Measurements from ENCODE around the gene PPM1L. TPM values are rescaled to one million over a fixed set of nuclear protein-coding genes. Genes with fewer than 3 reads are reported as not detected.
"Not testable (repeated sequence)": the region's sequence is repeated elsewhere in the genome, so short reads cannot be mapped to it uniquely, and the experiment has no call there.

Gene PPM1L
- total RNA-seq, 4 donors from 2014 or later, result 3.2 to 27.9 (median 16.4) TPM

- Histone ChIP-seq H3K36me3 (no peaks in the 10 kb centered on the region), H3K4me3 (no peak overlapping the region), H3K27me3 (no peaks in the 10 kb centered on the region), H3K9me3 (no peaks in the 10 kb centered on the region), H3K4me1 (no peaks in the 10 kb centered on the region), H3K27ac (no peak overlapping the region)
- no peak for TF ChIP-seq POLR2A (IDR thresholded peaks at IDR 0.05)
- TF ChIP-seq CTCF (IDR thresholded peaks at IDR 0.05), result no peak
- no peak for DNase-seq
- intact Hi-C loops (cut with DNase I; ENCODE audit: low total_unique reads), result no loop called here
These were observed 264.2 kb downstream of the PPM1L start for GRCh38 chr3:161020256-161020655.

- no peak overlapping the region for H3K27ac ChIP-seq
- no peak for DNase-seq
- H3K27me3 ChIP-seq, result no peaks in the 10 kb centered on the region
- H3K36me3 ChIP-seq, result no peaks in the 10 kb centered on the region
- no peaks in the 10 kb centered on the region for H3K4me1 ChIP-seq
- intact Hi-C loops (cut with DNase I; ENCODE audit: low total_unique reads), result no loop called here
- H3K9me3 ChIP-seq, result no peaks in the 10 kb centered on the region
- no peak overlapping the region for H3K4me3 ChIP-seq
- TF ChIP-seq POLR2A (IDR thresholded peaks at IDR 0.05) (no peak), CTCF (IDR thresholded peaks at IDR 0.05) (no peak)
These were observed 269.9 kb downstream of the PPM1L start for GRCh38 chr3:161025911-161026310.

- no peak for DNase-seq
- no peak for TF ChIP-seq CTCF (IDR thresholded peaks at IDR 0.05)
- TF ChIP-seq POLR2A (IDR thresholded peaks at IDR 0.05), result no peak
- Histone ChIP-seq H3K4me3 (no peak overlapping the region), H3K4me1 (no peaks in the 10 kb centered on the region), H3K36me3 (no peaks in the 10 kb centered on the region), H3K9me3 (no peaks in the 10 kb centered on the region), H3K27ac (no peak overlapping the region), H3K27me3 (no peaks in the 10 kb centered on the region)
- intact Hi-C loops (cut with DNase I; ENCODE audit: low total_unique reads), result no loop called here
These were observed 270.8 kb downstream of the PPM1L start for GRCh38 chr3:161026612-161027510.

- intact Hi-C loops (cut with DNase I; ENCODE audit: low total_unique reads), result no loop called here
- Histone ChIP-seq H3K27ac (no peak overlapping the region), H3K36me3 (no peaks in the 10 kb centered on the region), H3K4me1 (no peaks in the 10 kb centered on the region), H3K9me3 (no peaks in the 10 kb centered on the region), H3K4me3 (no peak overlapping the region), H3K27me3 (no peaks in the 10 kb centered on the region)
- no peak for TF ChIP-seq CTCF (IDR thresholded peaks at IDR 0.05)
- no peak for TF ChIP-seq POLR2A (IDR thresholded peaks at IDR 0.05)
- DNase-seq, result no peak
These were observed 272.6 kb downstream of the PPM1L start for GRCh38 chr3:161028555-161029153.

- H3K36me3 ChIP-seq, result no peaks in the 10 kb centered on the region
- intact Hi-C loops (cut with DNase I; ENCODE audit: low total_unique reads), result no loop called here
- TF ChIP-seq CTCF (IDR thresholded peaks at IDR 0.05), result no peak
These were observed 275.1 kb downstream of the PPM1L start for GRCh38 chr3:161031134-161031533.

GRCh38 chr3:161034913-161035550 is 279.0 kb downstream of the PPM1L start:
- H3K4me3 ChIP-seq; H3K27me3 ChIP-seq; H3K4me1 ChIP-seq; intact Hi-C loops (cut with DNase I; ENCODE audit: low total_unique reads); H3K36me3 ChIP-seq; H3K27ac ChIP-seq; H3K9me3 ChIP-seq; DNase-seq: not testable (repeated sequence)

More at GRCh38 chr3:161031134-161031533, 275.1 kb downstream of the PPM1L start:
- no peaks in the 10 kb centered on the region for H3K9me3 ChIP-seq
- H3K27ac ChIP-seq, result no peak overlapping the region
- no peak for DNase-seq
- no peaks in the 10 kb centered on the region for H3K27me3 ChIP-seq
- no peaks in the 10 kb centered on the region for H3K4me1 ChIP-seq
- no peak overlapping the region for H3K4me3 ChIP-seq
